Gastroesophageal sphincter (tissue), 4 donors: ENCODE results near the gene ZNF503. TPM values are rescaled to one million over a fixed set of nuclear protein-coding genes. Genes with fewer than 3 reads are reported as not detected.

Experiments used
- ATAC-seq: fragments of 150-250 bp; one replicate; pipeline ENCODE4 v1.9.1; 2016; ENCODE audit warnings: mild to moderate bottlenecking, moderate library complexity
- H3K27ac ChIP-seq, 4 donors: fragments of 200-600 bp; sonication (generic) in 3 of 4; 1 replicate in 3 of 4; 2 replicates in 1 of 4; pipeline ENCODE4 v1.5.1; 2016 to 2019
- H3K27me3 ChIP-seq: fragments of 200-600 bp; sonication (generic); one replicate; pipeline ENCODE4 v1.5.1; 2019
- H3K36me3 ChIP-seq, 2 donors: fragments of 200-600 bp; sonication (generic); one replicate each; pipeline ENCODE4 v1.5.1; 2019; ENCODE audit warnings: control low read depth in 1 of 2
- H3K4me1 ChIP-seq, 3 donors: fragments of 200-600 bp; sonication (generic); 1 replicate in 2 of 3; 2 replicates in 1 of 3; pipeline ENCODE4 v1.5.1; 2016 to 2019; ENCODE audit warnings: control low read depth in 2 of 3
- H3K4me3 ChIP-seq, 2 donors: fragments of 200-600 bp; sonication (generic); one replicate each; pipeline ENCODE4 v1.5.1; 2019; ENCODE audit warnings: mild to moderate bottlenecking in 1 of 2, moderate library complexity in 1 of 2
- H3K9me3 ChIP-seq, 3 donors: fragments of 200-600 bp; sonication (generic); one replicate each; pipeline ENCODE4 v1.5.1; 2017 to 2019; ENCODE audit warnings: control low read depth in 2 of 3
- EP300 ChIP-seq: sonication (generic); formaldehyde crosslinking; IDR thresholded peaks from one replicate; pipeline ENCODE4 v1.6.1; 2017; ENCODE audit warnings: antibody characterized with exemption, mild to moderate bottlenecking
- POLR2A ChIP-seq, 2 donors: fragments of 450-650 bp; IDR thresholded peaks; one replicate each; pipeline ENCODE4 v1.6.1; 2017; ENCODE audit warnings: antibody characterized with exemption in 2 of 2, mild to moderate bottlenecking in 2 of 2, moderate library complexity in 1 of 2
- POLR2AphosphoS5 ChIP-seq: sonication (generic); formaldehyde crosslinking; IDR thresholded peaks from one replicate; pipeline ENCODE4 v1.6.1; 2017; ENCODE audit warnings: antibody characterized with exemption
- WGBS, 2 donors: methylation state at CpG; one replicate each; pipeline ENCODE4 v1.1.5; 2018; ENCODE audit warnings: low coverage in 1 of 2; 5-methylcytosine and 5-hydroxymethylcytosine counted together
- total RNA-seq, 4 donors: library from RNA; depleted of rRNA; stranded (reverse); fragments of >200 nt; gene quantifications; one replicate each; pipeline ENCODE4 v1.1.0, GENCODE V29; 2016
- TF ChIP-seq, protein P1 (sequence below), 4 experiments: fragments of 200-600 bp in 2 of 4; fragments of 450-650 bp in 2 of 4; sonication (generic) in 1 of 4; IDR thresholded peaks; one replicate each; pipeline ENCODE4 v1.5.1; 2017 to 2019; ENCODE audit warnings: antibody characterized with exemption in 4 of 4, mild to moderate bottlenecking in 2 of 4, moderate library complexity in 2 of 4

Gene ZNF503
- total RNA-seq, 4 donors from 2014 or later, result 27.3 to 83.7 (median 43.4) TPM

GRCh38 chr10:75388082-75388481 lies 13.5 kb downstream of the ZNF503 start:
- ATAC-seq, result no peak
- no peak overlapping the region for H3K4me3 ChIP-seq
- no peaks in the 10 kb centered on the region for H3K4me1 ChIP-seq
- no peaks in the 10 kb centered on the region for H3K27me3 ChIP-seq
- peaks cover 0 to 36% of the 10 kb centered on the region in 2 donors for H3K36me3 ChIP-seq
- TF ChIP-seq, protein P1, sequence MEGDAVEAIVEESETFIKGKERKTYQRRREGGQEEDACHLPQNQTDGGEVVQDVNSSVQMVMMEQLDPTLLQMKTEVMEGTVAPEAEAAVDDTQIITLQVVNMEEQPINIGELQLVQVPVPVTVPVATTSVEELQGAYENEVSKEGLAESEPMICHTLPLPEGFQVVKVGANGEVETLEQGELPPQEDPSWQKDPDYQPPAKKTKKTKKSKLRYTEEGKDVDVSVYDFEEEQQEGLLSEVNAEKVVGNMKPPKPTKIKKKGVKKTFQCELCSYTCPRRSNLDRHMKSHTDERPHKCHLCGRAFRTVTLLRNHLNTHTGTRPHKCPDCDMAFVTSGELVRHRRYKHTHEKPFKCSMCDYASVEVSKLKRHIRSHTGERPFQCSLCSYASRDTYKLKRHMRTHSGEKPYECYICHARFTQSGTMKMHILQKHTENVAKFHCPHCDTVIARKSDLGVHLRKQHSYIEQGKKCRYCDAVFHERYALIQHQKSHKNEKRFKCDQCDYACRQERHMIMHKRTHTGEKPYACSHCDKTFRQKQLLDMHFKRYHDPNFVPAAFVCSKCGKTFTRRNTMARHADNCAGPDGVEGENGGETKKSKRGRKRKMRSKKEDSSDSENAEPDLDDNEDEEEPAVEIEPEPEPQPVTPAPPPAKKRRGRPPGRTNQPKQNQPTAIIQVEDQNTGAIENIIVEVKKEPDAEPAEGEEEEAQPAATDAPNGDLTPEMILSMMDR (IDR thresholded peaks at IDR 0.05), result no peak
- TF ChIP-seq POLR2A (IDR thresholded peaks at IDR 0.05) (no peak), EP300 (no peak), POLR2AphosphoS5 (no peak)
- peaks cover 0 to 16% (median 0%) of the 10 kb centered on the region in 3 donors for H3K9me3 ChIP-seq
- WGBS, 2 donors, result 93 to 100% methylated on average over 2 to 3 of the region's 3 CpGs
- no peak overlapping the region for H3K27ac ChIP-seq

DNA sequence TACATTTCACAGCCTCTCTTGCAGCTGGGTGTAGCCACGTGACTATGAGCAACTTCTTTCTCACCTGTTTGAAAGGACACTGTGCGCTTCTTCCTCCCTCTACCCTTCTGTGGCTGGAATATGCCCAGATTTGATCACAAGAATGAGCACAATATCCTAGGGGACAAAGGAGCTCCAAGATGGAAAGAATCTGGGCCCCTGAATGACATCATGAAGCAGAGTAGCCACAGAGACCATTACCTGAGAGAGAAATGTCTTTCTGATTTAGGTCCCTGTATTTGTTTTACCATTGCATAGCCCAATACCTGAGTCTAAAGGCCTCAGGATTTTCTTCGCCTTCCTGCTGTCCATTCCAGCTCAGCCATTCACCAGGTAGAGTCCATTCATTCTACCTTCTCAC lies 15.4 kb downstream of the ZNF503 start:
- H3K4me3 ChIP-seq, result no peak overlapping the region
- peaks cover 0 to 24% of the 10 kb centered on the region in 2 donors for H3K36me3 ChIP-seq
- WGBS, 2 donors, result 100% methylated on average over 1 to 2 of the region's 3 CpGs
- no peaks in the 10 kb centered on the region for H3K4me1 ChIP-seq
- H3K27ac ChIP-seq, result no peak overlapping the region
- peaks cover 0 to 16% (median 0%) of the 10 kb centered on the region in 3 donors for H3K9me3 ChIP-seq
- no peaks in the 10 kb centered on the region for H3K27me3 ChIP-seq
- TF ChIP-seq, protein P1 (IDR thresholded peaks at IDR 0.05), result no peak
- TF ChIP-seq POLR2A (IDR thresholded peaks at IDR 0.05), result no peak
- no peak for TF ChIP-seq POLR2AphosphoS5
- TF ChIP-seq EP300, result no peak
- ATAC-seq, result no peak

- Histone ChIP-seq H3K27me3 (no peaks in the 10 kb centered on the region), H3K27ac (no peak overlapping the region), H3K9me3 (no peaks in the 10 kb centered on the region), H3K4me1 (peaks cover 0 to 5% (median 0%) of the 10 kb centered on the region in 3 donors), H3K36me3 (no peaks in the 10 kb centered on the region), H3K4me3 (no peak overlapping the region)
- TF ChIP-seq, protein P1 (IDR thresholded peaks at IDR 0.05), result no peak
- no peak for TF ChIP-seq POLR2AphosphoS5
- TF ChIP-seq POLR2A (IDR thresholded peaks at IDR 0.05), result no peak
- no peak for TF ChIP-seq EP300
- no peak for ATAC-seq
- 80 to 90% methylated on average over 1 to 4 of the region's 6 CpGs for WGBS, 2 donors
Measured at GRCh38 chr10:75379817-75380216, 21.7 kb downstream of the ZNF503 start.

- Histone ChIP-seq H3K4me1 (peaks cover 0 to 5% (median 0%) of the 10 kb centered on the region in 3 donors), H3K9me3 (no peaks in the 10 kb centered on the region), H3K4me3 (no peak overlapping the region), H3K27me3 (no peaks in the 10 kb centered on the region), H3K27ac (no peak overlapping the region), H3K36me3 (no peaks in the 10 kb centered on the region)
- no peak for TF ChIP-seq EP300
- peak; percentile 56 for TF ChIP-seq POLR2AphosphoS5
- ATAC-seq, result no peak
- WGBS, 2 donors, result 65 to 81% methylated on average over 8 to 10 of the region's 10 CpGs
Measured at GRCh38 chr10:75379212-75379724, 22.3 kb downstream of the ZNF503 start.

- H3K36me3 ChIP-seq, result no peaks in the 10 kb centered on the region
- TF ChIP-seq POLR2AphosphoS5, result no peak
- TF ChIP-seq, protein P1 (IDR thresholded peaks at IDR 0.05), result no peak
- no peak for TF ChIP-seq EP300
- TF ChIP-seq POLR2A (IDR thresholded peaks at IDR 0.05), result no peak
- WGBS, 2 donors, result 100% methylated on average over 1 of the region's 2 CpGs; no CpG with 5 or more reads in 1 of the 2 donors
- H3K27me3 ChIP-seq, result no peaks in the 10 kb centered on the region
- H3K9me3 ChIP-seq, result no peaks in the 10 kb centered on the region
- ATAC-seq, result no peak
- peaks cover 0 to 5% (median 0%) of the 10 kb centered on the region in 3 donors for H3K4me1 ChIP-seq
- H3K4me3 ChIP-seq, result no peak overlapping the region
- no peak overlapping the region for H3K27ac ChIP-seq
Measured at GRCh38 chr10:75378379-75378778, 23.2 kb downstream of the ZNF503 start.
